AG10803 (cell line): ENCODE data around the gene NR2C2AP.
A peak's percentile ranks its signal among the peaks of the same experiment; 100 is the strongest.

Experiments used
- DNase-seq: peaks from one replicate; pipeline ENCODE4 v3.0.0; 2010; ENCODE audit warnings: low read depth
- H3K4me3 ChIP-seq: 2 replicates; pipeline ENCODE4 v1.5.1; 2011; ENCODE audit warnings: mild to moderate bottlenecking, low read length, control low read depth
- TF ChIP-seq, protein P1 (sequence below): conservative IDR thresholded peaks from 2 replicates; pipeline ENCODE4 v1.5.1; 2011; ENCODE audit warnings: mild to moderate bottlenecking, low read length, control low read depth, inconsistent platforms

NR2C2AP gene

DNA sequence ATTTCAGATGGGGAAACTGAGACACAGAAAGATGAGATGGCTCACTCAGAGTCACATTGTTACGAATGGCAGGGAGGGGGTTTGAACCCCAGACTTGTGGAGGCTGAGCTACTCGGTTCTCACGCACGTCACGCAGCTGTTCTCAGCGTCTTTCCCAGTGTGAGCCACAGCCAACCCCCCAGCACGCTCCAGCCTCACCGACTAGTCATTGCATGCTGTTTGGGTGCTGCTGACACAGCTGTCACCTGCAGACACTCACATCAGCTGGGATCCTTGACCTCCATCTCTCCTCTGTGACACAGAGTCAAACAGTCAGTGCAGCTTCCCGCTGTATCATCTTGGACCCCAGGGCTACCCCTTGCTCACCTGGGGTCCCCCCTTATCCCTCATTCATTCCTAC lies 6.2 kb upstream of the NR2C2AP start:
- no peak for DNase-seq
- H3K4me3 ChIP-seq, result no peak overlapping the region
- TF ChIP-seq, protein P1, sequence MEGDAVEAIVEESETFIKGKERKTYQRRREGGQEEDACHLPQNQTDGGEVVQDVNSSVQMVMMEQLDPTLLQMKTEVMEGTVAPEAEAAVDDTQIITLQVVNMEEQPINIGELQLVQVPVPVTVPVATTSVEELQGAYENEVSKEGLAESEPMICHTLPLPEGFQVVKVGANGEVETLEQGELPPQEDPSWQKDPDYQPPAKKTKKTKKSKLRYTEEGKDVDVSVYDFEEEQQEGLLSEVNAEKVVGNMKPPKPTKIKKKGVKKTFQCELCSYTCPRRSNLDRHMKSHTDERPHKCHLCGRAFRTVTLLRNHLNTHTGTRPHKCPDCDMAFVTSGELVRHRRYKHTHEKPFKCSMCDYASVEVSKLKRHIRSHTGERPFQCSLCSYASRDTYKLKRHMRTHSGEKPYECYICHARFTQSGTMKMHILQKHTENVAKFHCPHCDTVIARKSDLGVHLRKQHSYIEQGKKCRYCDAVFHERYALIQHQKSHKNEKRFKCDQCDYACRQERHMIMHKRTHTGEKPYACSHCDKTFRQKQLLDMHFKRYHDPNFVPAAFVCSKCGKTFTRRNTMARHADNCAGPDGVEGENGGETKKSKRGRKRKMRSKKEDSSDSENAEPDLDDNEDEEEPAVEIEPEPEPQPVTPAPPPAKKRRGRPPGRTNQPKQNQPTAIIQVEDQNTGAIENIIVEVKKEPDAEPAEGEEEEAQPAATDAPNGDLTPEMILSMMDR, result no peak

DNA sequence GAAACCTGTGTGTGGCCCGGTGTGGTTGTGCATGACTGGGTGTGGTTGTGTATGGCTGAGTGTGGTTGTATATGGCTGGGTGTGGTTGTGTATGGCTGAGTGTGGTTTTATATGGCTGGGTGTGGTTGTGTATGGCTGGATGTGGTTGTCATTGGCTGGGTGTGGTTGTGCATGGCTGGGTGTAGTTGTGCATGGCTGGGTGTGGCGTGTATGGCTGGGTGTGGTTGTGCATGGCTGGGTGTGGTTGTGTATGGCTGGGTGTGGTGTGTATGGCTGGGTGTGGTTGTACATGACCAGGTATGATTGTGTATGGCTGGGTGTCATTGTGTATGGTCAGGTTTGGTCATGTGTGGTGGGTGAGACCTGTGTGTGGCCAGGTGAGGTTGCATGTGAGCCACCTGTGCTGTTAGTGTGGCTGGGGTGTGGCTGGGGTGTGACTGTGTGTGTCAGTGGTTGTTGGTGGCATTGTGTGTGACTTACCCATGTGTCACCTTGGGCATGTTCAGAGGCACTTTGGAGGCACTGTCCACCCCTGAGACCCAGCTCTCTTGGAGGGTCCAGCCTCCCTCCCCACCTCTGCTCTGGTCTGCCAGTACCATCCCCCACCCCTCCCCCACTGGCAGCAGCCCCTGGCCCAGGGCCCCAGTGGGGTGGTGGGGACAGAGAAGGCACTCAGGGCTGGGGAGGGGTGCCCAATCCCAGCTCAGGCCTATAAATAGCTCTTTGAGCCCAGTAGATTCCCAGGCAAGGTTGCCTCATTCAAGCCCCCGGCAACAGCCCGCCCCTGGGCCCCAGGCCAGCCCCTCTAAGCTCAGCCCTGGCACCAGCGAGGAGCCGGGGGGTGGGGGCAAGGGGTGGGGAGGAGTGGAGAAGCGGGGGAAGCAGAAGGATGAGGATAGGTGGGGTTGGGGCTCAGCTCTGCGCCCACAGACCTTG lies 4.7 kb upstream of the NR2C2AP start:
- no peak for DNase-seq
- no peak overlapping the region for H3K4me3 ChIP-seq
- TF ChIP-seq, protein P1, result no peak

DNA sequence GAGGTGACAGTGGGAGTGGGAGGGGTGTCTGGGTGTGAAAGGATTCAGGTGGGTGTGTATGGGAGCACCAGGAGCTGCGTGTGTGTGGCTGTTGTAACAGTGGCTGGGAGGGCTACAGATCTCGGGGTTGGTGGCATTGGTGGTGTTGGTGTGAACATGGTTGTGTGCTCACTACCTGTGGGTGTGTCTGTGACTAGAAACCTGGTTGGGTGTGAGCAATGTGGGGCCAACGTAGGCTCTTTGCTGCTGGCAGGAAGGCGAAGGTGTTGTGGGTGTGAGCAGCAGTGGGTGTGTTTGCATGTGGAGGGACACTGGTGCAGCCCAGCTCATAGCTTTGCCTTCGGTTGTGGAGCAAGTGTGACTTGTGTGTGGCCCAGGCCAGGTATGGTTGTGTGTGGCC lies 3.7 kb upstream of the NR2C2AP start:
- no peak overlapping the region for H3K4me3 ChIP-seq
- DNase-seq, result no peak
- TF ChIP-seq, protein P1, result no peak

DNA sequence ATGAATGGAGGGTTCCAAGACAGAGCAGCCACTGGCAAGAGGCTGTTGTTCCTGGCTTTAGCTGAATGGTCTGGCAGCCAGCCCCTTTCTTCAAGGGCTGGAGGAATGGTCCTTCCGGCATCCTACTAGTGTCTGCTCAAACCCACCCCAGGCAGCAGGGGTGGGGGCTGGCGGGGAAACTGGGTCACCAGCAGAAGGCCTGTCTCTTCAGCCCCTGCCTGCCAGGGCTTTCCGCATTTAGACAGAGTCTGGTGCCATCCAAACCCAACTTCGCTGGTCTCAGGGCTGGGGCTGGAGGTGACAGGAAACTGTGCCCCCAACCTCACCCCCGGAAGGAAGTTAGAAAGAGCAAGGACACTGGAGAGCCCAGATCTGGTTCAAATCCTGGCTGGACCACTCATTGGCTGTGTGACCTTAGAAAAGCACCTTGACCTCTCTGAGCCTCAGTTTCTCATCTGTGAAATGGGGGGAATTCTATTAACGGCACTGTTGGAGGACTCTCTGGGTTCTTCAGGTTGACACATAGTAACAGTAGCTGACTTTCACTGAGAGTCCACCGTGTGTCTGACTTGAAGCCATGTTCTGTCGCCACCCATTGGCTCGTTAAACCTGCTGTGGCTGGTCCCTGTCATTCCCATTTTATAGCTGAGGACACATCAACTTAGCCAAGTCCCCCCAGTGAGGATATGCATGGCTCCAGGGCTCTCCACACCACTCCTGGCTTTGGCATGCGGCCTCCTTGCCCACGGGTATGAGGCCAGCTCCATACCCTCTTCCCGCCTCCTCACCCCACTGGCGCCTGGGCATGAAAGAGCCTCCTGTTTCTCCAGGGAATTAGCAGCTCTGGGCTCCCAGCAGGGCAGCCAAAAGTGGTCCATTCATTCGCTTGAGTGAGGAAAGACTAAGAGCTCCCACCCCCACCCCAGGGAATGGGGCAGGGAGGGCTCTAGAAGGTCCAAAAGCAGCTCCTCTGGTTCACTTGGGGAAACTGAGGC lies 2.5 kb upstream of the NR2C2AP start:
- no peak overlapping the region for H3K4me3 ChIP-seq
- TF ChIP-seq, protein P1, result no peak
- DNase-seq, result no peak

DNA sequence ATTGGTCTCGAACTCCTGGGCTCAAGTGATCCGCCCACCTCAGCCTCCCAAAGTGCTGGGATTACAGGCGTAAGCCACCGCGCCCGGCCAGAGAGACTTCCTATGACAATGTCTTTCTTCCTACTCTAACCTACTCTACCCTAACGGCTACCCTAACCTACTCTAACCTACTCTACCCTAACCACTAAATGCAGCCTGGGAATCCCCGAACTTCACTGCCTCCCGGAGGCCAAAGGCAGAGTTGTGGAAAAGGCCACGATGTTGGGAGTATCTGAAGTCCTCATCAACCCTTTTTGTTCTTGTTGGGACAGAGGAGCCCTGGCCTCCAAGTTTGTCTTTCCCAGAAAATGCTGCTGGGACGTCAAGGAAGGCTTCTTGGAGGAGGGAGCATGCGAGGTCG lies 967 bp upstream of the NR2C2AP start:
- no peak for DNase-seq
- H3K4me3 ChIP-seq, result no peak overlapping the region
- TF ChIP-seq, protein P1, result no peak

DNA sequence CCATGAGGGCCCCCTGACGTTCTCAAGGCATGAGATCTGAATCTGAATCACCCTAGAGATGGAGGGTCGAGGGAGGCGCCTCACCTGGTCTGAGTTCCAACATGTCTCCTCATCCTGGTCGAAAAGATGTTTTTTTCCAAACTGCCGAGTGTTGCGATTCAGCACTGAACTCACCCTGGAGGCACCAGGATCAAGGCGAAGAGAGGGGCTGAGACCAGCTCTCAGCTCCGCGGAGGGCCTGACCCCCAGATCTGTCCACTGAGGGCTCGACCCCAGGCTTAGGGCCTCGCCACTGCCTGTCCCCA lies 555 bp downstream of the NR2C2AP start:
- no peak for DNase-seq
- TF ChIP-seq, protein P1, result no peak
- H3K4me3 ChIP-seq, result peak overlapping the region; percentile 78
